Liver (tissue), 3 donors: ENCODE results near the gene HOXD9.

Experiments used
- CTCF ChIP-seq: fragments of 150-350 bp; IDR thresholded peaks from 2 replicates; pipeline ENCODE4 v1.5.1; 2017; ENCODE audit warnings: improper control_type of control experiment, low read depth, low read length; ENCODE audit not compliant: missing input control
- FOXA1 ChIP-seq: IDR thresholded peaks from 2 replicates; pipeline ENCODE4 v1.6.1; 2016; ENCODE audit warnings: antibody characterized with exemption
- HNF4G ChIP-seq: IDR thresholded peaks from 2 replicates; pipeline ENCODE4 v1.6.1; 2016; ENCODE audit warnings: antibody characterized with exemption
- JUND ChIP-seq, 2 donors: IDR thresholded peaks; 2 replicates each; pipeline ENCODE4 v1.6.1; 2016; ENCODE audit warnings: antibody characterized with exemption in 2 of 2
- RAD21 ChIP-seq, 2 donors: IDR thresholded peaks; 2 replicates each; pipeline ENCODE4 v1.6.1; 2016; ENCODE audit warnings: antibody characterized with exemption in 2 of 2, mild to moderate bottlenecking in 2 of 2
- RXRA ChIP-seq, 2 donors: IDR thresholded peaks; 2 replicates each; pipeline ENCODE4 v1.6.1; 2017 to 2018; ENCODE audit warnings: antibody characterized with exemption in 2 of 2, mild to moderate bottlenecking in 1 of 2
- SP1 ChIP-seq: IDR thresholded peaks from 2 replicates; pipeline ENCODE4 v1.6.1; 2018; ENCODE audit warnings: antibody characterized with exemption, mild to moderate bottlenecking
- YY1 ChIP-seq: IDR thresholded peaks from 2 replicates; pipeline ENCODE4 v1.6.1; 2016; ENCODE audit warnings: antibody characterized with exemption, mild to moderate bottlenecking
- ZBTB33 ChIP-seq: IDR thresholded peaks from 2 replicates; pipeline ENCODE4 v1.6.1; 2016; ENCODE audit warnings: antibody characterized with exemption
- TF ChIP-seq, protein P1 (sequence below): IDR thresholded peaks from 2 replicates; pipeline ENCODE4 v1.6.1; 2016; ENCODE audit warnings: antibody characterized with exemption, mild to moderate bottlenecking
- TF ChIP-seq, protein P2 (sequence below): IDR thresholded peaks from 2 replicates; pipeline ENCODE4 v1.6.1; 2016; ENCODE audit warnings: antibody characterized with exemption
- TF ChIP-seq, protein P3 (sequence below): IDR thresholded peaks from 2 replicates; pipeline ENCODE4 v1.6.1; 2016; ENCODE audit warnings: antibody characterized with exemption
- donor health status: healthy.
- donor health status: healthy.

DNA sequence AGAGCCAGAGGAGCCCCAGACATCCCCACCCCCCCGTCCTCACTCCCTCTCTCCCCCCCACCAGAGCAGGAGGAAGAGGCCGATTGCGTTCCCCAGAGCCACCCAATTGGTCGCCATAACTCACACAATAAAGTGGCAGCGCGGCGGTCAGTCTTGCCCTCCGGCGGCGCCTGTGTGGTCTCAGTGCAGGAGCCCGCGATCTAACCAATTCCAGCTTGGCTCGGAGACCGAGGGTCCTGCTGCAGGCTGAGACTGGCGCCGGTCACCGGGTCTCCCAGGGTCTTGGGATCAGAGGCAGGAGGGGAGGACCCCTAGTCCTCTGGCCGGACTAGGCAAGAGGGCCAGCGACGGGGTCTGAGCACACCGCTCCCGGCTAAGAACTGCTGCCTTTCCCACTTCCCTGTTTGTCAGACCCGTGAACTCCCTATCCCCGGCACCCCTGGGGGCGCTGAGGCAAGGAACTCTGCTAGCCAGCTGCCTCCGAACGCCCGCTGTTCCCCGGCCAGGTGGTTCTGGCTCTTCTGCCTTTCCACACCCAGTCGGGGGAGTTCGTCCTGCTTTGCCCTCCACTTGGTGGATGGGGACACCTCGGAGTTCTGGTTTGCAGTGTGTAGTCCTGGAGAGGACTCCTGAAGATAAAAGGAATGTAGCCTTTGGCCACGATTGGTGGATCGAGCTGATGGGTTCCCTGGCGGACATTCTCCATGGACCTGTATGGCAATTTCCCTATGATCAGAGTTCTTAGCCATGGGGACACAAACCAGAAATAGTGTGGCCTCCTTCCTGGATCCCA lies 24.0 kb upstream of the HOXD9 start:
- TF ChIP-seq FOXA1: no peak
- no peak for TF ChIP-seq CTCF
- TF ChIP-seq, protein P1, sequence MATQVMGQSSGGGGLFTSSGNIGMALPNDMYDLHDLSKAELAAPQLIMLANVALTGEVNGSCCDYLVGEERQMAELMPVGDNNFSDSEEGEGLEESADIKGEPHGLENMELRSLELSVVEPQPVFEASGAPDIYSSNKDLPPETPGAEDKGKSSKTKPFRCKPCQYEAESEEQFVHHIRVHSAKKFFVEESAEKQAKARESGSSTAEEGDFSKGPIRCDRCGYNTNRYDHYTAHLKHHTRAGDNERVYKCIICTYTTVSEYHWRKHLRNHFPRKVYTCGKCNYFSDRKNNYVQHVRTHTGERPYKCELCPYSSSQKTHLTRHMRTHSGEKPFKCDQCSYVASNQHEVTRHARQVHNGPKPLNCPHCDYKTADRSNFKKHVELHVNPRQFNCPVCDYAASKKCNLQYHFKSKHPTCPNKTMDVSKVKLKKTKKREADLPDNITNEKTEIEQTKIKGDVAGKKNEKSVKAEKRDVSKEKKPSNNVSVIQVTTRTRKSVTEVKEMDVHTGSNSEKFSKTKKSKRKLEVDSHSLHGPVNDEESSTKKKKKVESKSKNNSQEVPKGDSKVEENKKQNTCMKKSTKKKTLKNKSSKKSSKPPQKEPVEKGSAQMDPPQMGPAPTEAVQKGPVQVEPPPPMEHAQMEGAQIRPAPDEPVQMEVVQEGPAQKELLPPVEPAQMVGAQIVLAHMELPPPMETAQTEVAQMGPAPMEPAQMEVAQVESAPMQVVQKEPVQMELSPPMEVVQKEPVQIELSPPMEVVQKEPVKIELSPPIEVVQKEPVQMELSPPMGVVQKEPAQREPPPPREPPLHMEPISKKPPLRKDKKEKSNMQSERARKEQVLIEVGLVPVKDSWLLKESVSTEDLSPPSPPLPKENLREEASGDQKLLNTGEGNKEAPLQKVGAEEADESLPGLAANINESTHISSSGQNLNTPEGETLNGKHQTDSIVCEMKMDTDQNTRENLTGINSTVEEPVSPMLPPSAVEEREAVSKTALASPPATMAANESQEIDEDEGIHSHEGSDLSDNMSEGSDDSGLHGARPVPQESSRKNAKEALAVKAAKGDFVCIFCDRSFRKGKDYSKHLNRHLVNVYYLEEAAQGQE: no peak
- TF ChIP-seq JUND (IDR thresholded peaks at IDR 0.05): no peak
- no peak for TF ChIP-seq YY1
- no peak for TF ChIP-seq SP1
- TF ChIP-seq ZBTB33: no peak
- TF ChIP-seq, protein P2, sequence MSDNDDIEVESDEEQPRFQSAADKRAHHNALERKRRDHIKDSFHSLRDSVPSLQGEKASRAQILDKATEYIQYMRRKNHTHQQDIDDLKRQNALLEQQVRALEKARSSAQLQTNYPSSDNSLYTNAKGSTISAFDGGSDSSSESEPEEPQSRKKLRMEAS: no peak
- TF ChIP-seq, protein P3, sequence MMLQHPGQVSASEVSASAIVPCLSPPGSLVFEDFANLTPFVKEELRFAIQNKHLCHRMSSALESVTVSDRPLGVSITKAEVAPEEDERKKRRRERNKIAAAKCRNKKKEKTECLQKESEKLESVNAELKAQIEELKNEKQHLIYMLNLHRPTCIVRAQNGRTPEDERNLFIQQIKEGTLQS: no peak
- no peak for TF ChIP-seq RAD21 (IDR thresholded peaks at IDR 0.05)
- TF ChIP-seq HNF4G: no peak
- TF ChIP-seq RXRA (IDR thresholded peaks at IDR 0.05): no peak
